AG04449 (cell line): Measurements from ENCODE around the gene PLXNA4.

Source experiments
- CTCF ChIA-PET: fragments of 350-600 bp; formaldehyde crosslinking; extraction: SDS; loops from one replicate; lab custom pipeline; 2021; ENCODE audit warnings: antibody characterized with exemption; lab: Yijun Ruan, JAX
- POLR2A ChIA-PET: fragments of 400-600, 350-600 bp; formaldehyde crosslinking; extraction: SDS; loops from one replicate; lab custom pipeline; 2020; ENCODE audit warnings: antibody characterized with exemption, inconsistent platforms; lab: Yijun Ruan, JAX
- DNase-seq: peaks from one replicate; pipeline ENCODE4 v3.0.0-alpha.2; 2010; ENCODE audit warnings: low read depth, low spot score
- H3K4me3 ChIP-seq: 2 replicates; pipeline ENCODE4 v1.5.1; 2011; ENCODE audit warnings: low read depth, mild to moderate bottlenecking, control low read depth, low read length
- CTCF ChIP-seq: IDR thresholded peaks from one replicate; pipeline ENCODE4 v1.5.1; 2011; ENCODE audit warnings: mild to moderate bottlenecking, moderate library complexity, low read length, control low read depth, inconsistent platforms; ENCODE audit not compliant: insufficient read depth; ENCODE audit errors: missing control alignments

PLXNA4 gene

GRCh38 chr7:132092106-132092505 lies 484.2 kb downstream of the PLXNA4 start:
- no peak for TF ChIP-seq CTCF
- CTCF ChIA-PET, result no interaction called here
- no peak overlapping the region for H3K4me3 ChIP-seq
- no peak for DNase-seq
- POLR2A ChIA-PET, result no interaction called here

- no peak for TF ChIP-seq CTCF
- H3K4me3 ChIP-seq, result no peak overlapping the region
- no peak for DNase-seq
- ChIA-PET CTCF (no interaction called here), POLR2A (no interaction called here)
Observed at GRCh38 chr7:132091706-132092105, 484.6 kb downstream of the PLXNA4 start.

GRCh38 chr7:132090444-132090843 lies 485.8 kb downstream of the PLXNA4 start:
- TF ChIP-seq CTCF, result no peak
- CTCF ChIA-PET, result interaction anchor here (0.9 kb wide), 1 partner anchor 145 kb away, joined by 3 read pairs; no protein-coding TSS in a partner anchor
- no peak for DNase-seq
- POLR2A ChIA-PET, result no interaction called here
- H3K4me3 ChIP-seq, result no peak overlapping the region

- no peak for TF ChIP-seq CTCF
- no peak for DNase-seq
- H3K4me3 ChIP-seq, result no peak overlapping the region
- ChIA-PET POLR2A (no interaction called here), CTCF (no interaction called here)
Observed at GRCh38 chr7:132089356-132089755, 486.9 kb downstream of the PLXNA4 start.

GRCh38 chr7:132087421-132087820 lies 488.8 kb downstream of the PLXNA4 start:
- POLR2A ChIA-PET, result no interaction called here

GRCh38 chr7:132084776-132085388 lies 491.4 kb downstream of the PLXNA4 start:
- no peak for DNase-seq
- POLR2A ChIA-PET, result no interaction called here
- H3K4me3 ChIP-seq, result no peak overlapping the region
- CTCF ChIA-PET, result no interaction called here
- no peak for TF ChIP-seq CTCF

More at GRCh38 chr7:132087421-132087820, 488.8 kb downstream of the PLXNA4 start:
- no peak for TF ChIP-seq CTCF
- DNase-seq, result no peak
- H3K4me3 ChIP-seq, result no peak overlapping the region
- CTCF ChIA-PET, result no interaction called here
